ENCODE data around the gene TMEM170B.

TMEM170B gene

GRCh38 chr6:11622156-11622555 lies 84.6 kb downstream of the TMEM170B start:
- TF ChIP-seq NFIC (IDR thresholded peaks at IDR 0.05) (peak; percentile 68), CEBPB (IDR thresholded peaks at IDR 0.05) (no peak), FOXM1 (IDR thresholded peaks at IDR 0.05; ENCODE audit: borderline replicate concordance, low read depth) (0 out of 2 replicates have a peak, but pooled peaks have one; percentile 22), TCF12 (IDR thresholded peaks at IDR 0.05; ENCODE audit: low read depth) (0 out of 2 replicates have a peak, but pooled peaks have one; percentile 23), EP300 (IDR thresholded peaks at IDR 0.05; ENCODE audit: borderline replicate concordance) (peak; percentile 51; the same call in 1 of the 2 replicates)

- TF ChIP-seq EGR1 (IDR thresholded peaks at IDR 0.05): no peak
- TF ChIP-seq EP300 (IDR thresholded peaks at IDR 0.05; ENCODE audit: borderline replicate concordance): no peak
- no peak for TF ChIP-seq CEBPB (IDR thresholded peaks at IDR 0.05)
- TF ChIP-seq, protein P1, sequence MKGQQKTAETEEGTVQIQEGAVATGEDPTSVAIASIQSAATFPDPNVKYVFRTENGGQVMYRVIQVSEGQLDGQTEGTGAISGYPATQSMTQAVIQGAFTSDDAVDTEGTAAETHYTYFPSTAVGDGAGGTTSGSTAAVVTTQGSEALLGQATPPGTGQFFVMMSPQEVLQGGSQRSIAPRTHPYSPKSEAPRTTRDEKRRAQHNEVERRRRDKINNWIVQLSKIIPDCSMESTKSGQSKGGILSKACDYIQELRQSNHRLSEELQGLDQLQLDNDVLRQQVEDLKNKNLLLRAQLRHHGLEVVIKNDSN (IDR thresholded peaks at IDR 0.05): no peak
- no peak for TF ChIP-seq NFIC (IDR thresholded peaks at IDR 0.05)
- no peak for TF ChIP-seq TAF1 (IDR thresholded peaks at IDR 0.05; ENCODE audit: low read depth)
- TF ChIP-seq, protein P2, sequence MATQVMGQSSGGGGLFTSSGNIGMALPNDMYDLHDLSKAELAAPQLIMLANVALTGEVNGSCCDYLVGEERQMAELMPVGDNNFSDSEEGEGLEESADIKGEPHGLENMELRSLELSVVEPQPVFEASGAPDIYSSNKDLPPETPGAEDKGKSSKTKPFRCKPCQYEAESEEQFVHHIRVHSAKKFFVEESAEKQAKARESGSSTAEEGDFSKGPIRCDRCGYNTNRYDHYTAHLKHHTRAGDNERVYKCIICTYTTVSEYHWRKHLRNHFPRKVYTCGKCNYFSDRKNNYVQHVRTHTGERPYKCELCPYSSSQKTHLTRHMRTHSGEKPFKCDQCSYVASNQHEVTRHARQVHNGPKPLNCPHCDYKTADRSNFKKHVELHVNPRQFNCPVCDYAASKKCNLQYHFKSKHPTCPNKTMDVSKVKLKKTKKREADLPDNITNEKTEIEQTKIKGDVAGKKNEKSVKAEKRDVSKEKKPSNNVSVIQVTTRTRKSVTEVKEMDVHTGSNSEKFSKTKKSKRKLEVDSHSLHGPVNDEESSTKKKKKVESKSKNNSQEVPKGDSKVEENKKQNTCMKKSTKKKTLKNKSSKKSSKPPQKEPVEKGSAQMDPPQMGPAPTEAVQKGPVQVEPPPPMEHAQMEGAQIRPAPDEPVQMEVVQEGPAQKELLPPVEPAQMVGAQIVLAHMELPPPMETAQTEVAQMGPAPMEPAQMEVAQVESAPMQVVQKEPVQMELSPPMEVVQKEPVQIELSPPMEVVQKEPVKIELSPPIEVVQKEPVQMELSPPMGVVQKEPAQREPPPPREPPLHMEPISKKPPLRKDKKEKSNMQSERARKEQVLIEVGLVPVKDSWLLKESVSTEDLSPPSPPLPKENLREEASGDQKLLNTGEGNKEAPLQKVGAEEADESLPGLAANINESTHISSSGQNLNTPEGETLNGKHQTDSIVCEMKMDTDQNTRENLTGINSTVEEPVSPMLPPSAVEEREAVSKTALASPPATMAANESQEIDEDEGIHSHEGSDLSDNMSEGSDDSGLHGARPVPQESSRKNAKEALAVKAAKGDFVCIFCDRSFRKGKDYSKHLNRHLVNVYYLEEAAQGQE (IDR thresholded peaks at IDR 0.05; ENCODE audit: low read depth): no peak
- TF ChIP-seq ZBTB7A (IDR thresholded peaks at IDR 0.05; ENCODE audit: low read depth): no peak
Measured at GRCh38 chr6:11623272-11623671, 85.7 kb downstream of the TMEM170B start.

DNA sequence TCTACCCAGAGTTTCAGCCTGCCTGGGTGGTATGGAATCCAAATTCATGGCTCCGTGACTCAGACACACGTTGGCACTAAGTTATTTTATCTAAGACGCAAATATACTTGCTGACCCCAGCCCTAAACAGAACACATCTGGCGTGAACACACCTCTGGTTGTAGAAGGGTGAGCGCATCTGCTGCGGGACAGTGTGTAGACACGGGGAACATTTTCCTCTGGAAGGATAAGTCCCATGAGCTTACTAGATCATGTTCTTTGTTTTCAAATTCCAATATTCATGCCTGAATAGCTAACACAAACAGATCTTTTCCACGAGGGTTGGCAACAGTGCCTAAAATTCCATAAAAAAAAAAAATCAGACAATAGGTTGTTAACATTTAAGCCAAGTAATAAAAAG lies 87.8 kb downstream of the TMEM170B start:
- TF ChIP-seq EGR1 (IDR thresholded peaks at IDR 0.05) (no peak), TEAD4 (IDR thresholded peaks at IDR 0.05) (peak; percentile 3; the same call in 1 of the 2 replicates), TCF12 (IDR thresholded peaks at IDR 0.05; ENCODE audit: low read depth) (peak; percentile 61; the same call in 1 of the 2 replicates), YY1 (IDR thresholded peaks at IDR 0.05; ENCODE audit: low read depth) (no peak), CREB1 (IDR thresholded peaks at IDR 0.05; ENCODE audit: low read depth) (no peak), CEBPB (IDR thresholded peaks at IDR 0.05) (no peak), NFIC (IDR thresholded peaks at IDR 0.05) (peak; percentile 79), RAD21 (IDR thresholded peaks at IDR 0.05; ENCODE audit: low read depth) (no peak), TAF1 (IDR thresholded peaks at IDR 0.05; ENCODE audit: low read depth) (no peak), ZBTB7A (IDR thresholded peaks at IDR 0.05; ENCODE audit: low read depth) (no peak), FOXM1 (IDR thresholded peaks at IDR 0.05; ENCODE audit: borderline replicate concordance, low read depth) (peak; percentile 51; the same call in 1 of the 2 replicates), EP300 (IDR thresholded peaks at IDR 0.05; ENCODE audit: borderline replicate concordance) (peak; percentile 67; the same call in 1 of the 2 replicates)
- TF ChIP-seq, protein P1 (IDR thresholded peaks at IDR 0.05): no peak
- TF ChIP-seq, protein P3, sequence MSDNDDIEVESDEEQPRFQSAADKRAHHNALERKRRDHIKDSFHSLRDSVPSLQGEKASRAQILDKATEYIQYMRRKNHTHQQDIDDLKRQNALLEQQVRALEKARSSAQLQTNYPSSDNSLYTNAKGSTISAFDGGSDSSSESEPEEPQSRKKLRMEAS (IDR thresholded peaks at IDR 0.05): no peak
- TF ChIP-seq, protein P2 (IDR thresholded peaks at IDR 0.05; ENCODE audit: low read depth): no peak

GRCh38 chr6:11626356-11626755 lies 88.8 kb downstream of the TMEM170B start:
- TF ChIP-seq TEAD4 (IDR thresholded peaks at IDR 0.05): no peak
- TF ChIP-seq TCF12 (IDR thresholded peaks at IDR 0.05; ENCODE audit: low read depth): no peak
- no peak for TF ChIP-seq NFIC (IDR thresholded peaks at IDR 0.05)
- TF ChIP-seq TAF1 (IDR thresholded peaks at IDR 0.05; ENCODE audit: low read depth): no peak
- no peak for TF ChIP-seq EP300 (IDR thresholded peaks at IDR 0.05; ENCODE audit: borderline replicate concordance)
- TF ChIP-seq, protein P3 (IDR thresholded peaks at IDR 0.05): no peak
- no peak for TF ChIP-seq YY1 (IDR thresholded peaks at IDR 0.05; ENCODE audit: low read depth)
- no peak for TF ChIP-seq CREB1 (IDR thresholded peaks at IDR 0.05; ENCODE audit: low read depth)
- TF ChIP-seq EGR1 (IDR thresholded peaks at IDR 0.05): no peak

DNA sequence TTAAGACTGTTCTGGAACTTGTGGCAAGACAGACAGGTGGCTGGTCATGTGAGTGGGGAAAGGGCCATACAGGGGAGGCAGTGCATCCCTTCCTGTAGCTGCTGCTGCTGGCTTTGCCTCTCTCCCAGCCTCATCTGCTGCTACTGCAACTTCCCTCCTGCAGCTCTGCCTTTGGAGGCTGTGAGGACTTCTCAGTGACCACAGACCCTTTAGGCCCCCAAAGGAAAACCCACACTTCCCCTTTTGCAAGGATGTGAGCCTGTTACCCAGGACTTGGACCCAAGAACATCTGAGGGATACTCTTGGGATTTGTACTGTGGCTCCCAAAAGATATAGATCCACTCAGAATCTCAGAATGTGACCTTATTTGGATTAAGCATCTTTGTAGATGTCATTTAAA lies 91.0 kb downstream of the TMEM170B start:
- no peak for TF ChIP-seq YY1 (IDR thresholded peaks at IDR 0.05; ENCODE audit: low read depth)
- TF ChIP-seq, protein P2 (IDR thresholded peaks at IDR 0.05; ENCODE audit: low read depth): no peak
- TF ChIP-seq EP300 (IDR thresholded peaks at IDR 0.05; ENCODE audit: borderline replicate concordance): no peak
- TF ChIP-seq ZBTB7A (IDR thresholded peaks at IDR 0.05; ENCODE audit: low read depth): no peak
- TF ChIP-seq CREB1 (IDR thresholded peaks at IDR 0.05; ENCODE audit: low read depth): no peak
- TF ChIP-seq TCF12 (IDR thresholded peaks at IDR 0.05; ENCODE audit: low read depth): no peak
- no peak for TF ChIP-seq EGR1 (IDR thresholded peaks at IDR 0.05)
- TF ChIP-seq TAF1 (IDR thresholded peaks at IDR 0.05; ENCODE audit: low read depth): no peak
- no peak for TF ChIP-seq CEBPB (IDR thresholded peaks at IDR 0.05)
- TF ChIP-seq TEAD4 (IDR thresholded peaks at IDR 0.05): no peak
- TF ChIP-seq RAD21 (IDR thresholded peaks at IDR 0.05; ENCODE audit: low read depth): no peak
- TF ChIP-seq, protein P1 (IDR thresholded peaks at IDR 0.05): no peak
- TF ChIP-seq, protein P3 (IDR thresholded peaks at IDR 0.05): no peak
- TF ChIP-seq FOXM1 (IDR thresholded peaks at IDR 0.05; ENCODE audit: borderline replicate concordance, low read depth): no peak
- TF ChIP-seq NFIC (IDR thresholded peaks at IDR 0.05): no peak

All from Ishikawa (cell line).